GM12892 (cell line): ENCODE results near the gene MAP1B.

Experiments used
- POLR2A ChIP-seq: IDR thresholded peaks from 2 replicates; pipeline ENCODE4 v1.6.1; 2011; ENCODE audit warnings: low read depth, low read length, control low read depth
- TAF1 ChIP-seq: IDR thresholded peaks from 2 replicates; pipeline ENCODE4 v1.6.1; 2011; ENCODE audit warnings: low read depth, mild to moderate bottlenecking, control low read depth, low read length, borderline replicate concordance

GRCh38 chr5:72076621-72077300 is 30.5 kb upstream of the MAP1B start:
- TF ChIP-seq POLR2A: no peak
- no peak for TF ChIP-seq TAF1
